Uterus (tissue), 2 donors: ENCODE results near the gene KMT5B.

Experiments used
- POLR2A ChIP-seq, 2 donors: fragments of 450-650 bp; IDR thresholded peaks; one replicate each; pipeline ENCODE4 v1.6.1; 2016; ENCODE audit warnings: antibody characterized with exemption in 2 of 2, mild to moderate bottlenecking in 1 of 2, moderate library complexity in 1 of 2
- TF ChIP-seq, protein P1 (sequence below), 4 experiments: fragments of 200-600 bp in 2 of 4; fragments of 450-650 bp in 2 of 4; sonication (generic) in 2 of 4; IDR thresholded peaks; one replicate each; pipeline ENCODE4 v1.5.1; 2016 to 2019; ENCODE audit warnings: antibody characterized with exemption in 4 of 4, mild to moderate bottlenecking in 2 of 4, moderate library complexity in 1 of 4

DNA sequence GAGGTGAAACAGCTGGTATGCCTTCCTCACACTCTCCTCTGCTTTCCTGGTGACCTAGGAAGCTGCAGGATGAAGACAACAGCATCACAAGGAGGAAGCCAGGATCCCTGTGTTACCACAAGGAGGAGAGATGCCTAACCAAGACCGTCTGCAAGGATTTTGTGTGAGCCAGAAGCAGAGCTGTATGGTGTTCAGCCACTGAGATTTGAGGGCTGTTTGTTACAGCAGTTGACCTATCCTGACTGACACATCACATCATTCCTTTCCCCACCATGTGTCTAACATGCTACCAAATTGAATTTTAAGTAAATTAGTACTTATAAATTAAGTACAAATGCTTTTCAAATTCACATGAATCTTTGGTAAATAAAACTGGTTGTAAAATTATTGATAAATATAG is 83.0 kb downstream of the KMT5B start:
- TF ChIP-seq, protein P1, sequence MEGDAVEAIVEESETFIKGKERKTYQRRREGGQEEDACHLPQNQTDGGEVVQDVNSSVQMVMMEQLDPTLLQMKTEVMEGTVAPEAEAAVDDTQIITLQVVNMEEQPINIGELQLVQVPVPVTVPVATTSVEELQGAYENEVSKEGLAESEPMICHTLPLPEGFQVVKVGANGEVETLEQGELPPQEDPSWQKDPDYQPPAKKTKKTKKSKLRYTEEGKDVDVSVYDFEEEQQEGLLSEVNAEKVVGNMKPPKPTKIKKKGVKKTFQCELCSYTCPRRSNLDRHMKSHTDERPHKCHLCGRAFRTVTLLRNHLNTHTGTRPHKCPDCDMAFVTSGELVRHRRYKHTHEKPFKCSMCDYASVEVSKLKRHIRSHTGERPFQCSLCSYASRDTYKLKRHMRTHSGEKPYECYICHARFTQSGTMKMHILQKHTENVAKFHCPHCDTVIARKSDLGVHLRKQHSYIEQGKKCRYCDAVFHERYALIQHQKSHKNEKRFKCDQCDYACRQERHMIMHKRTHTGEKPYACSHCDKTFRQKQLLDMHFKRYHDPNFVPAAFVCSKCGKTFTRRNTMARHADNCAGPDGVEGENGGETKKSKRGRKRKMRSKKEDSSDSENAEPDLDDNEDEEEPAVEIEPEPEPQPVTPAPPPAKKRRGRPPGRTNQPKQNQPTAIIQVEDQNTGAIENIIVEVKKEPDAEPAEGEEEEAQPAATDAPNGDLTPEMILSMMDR (IDR thresholded peaks at IDR 0.05) = no peak
- TF ChIP-seq POLR2A (IDR thresholded peaks at IDR 0.05) = no peak
